ENCODE results near the gene CELA1. TPM values are rescaled to one million over a fixed set of nuclear protein-coding genes. Genes with fewer than 3 reads are reported as not detected.
"Not testable (repeated sequence)": the region's sequence is repeated elsewhere in the genome, so short reads cannot be mapped to it uniquely, and the experiment has no call there.

CELA1 gene
- total RNA-seq, 1 donor from 2014 or later: not detected

- peak; percentile 79 for DNase-seq
These were observed 5.0 kb downstream of the CELA1 start for GRCh38 chr12:51341251-51342007.

- no peak for DNase-seq
These were observed 6.7 kb downstream of the CELA1 start for GRCh38 chr12:51339750-51340149.

- not testable (repeated sequence) for DNase-seq
These were observed 9.1 kb downstream of the CELA1 start for GRCh38 chr12:51337336-51337735.

- DNase-seq: no peak
These were observed 10.5 kb downstream of the CELA1 start for GRCh38 chr12:51335931-51336330.

GRCh38 chr12:51334764-51335163 is 11.7 kb downstream of the CELA1 start:
- DNase-seq: no peak

- no peak for DNase-seq
These were observed 12.9 kb downstream of the CELA1 start for GRCh38 chr12:51333536-51333935.

- no peak for DNase-seq
These were observed 16.3 kb downstream of the CELA1 start for GRCh38 chr12:51330186-51330585.

GRCh38 chr12:51329742-51330141 is 16.7 kb downstream of the CELA1 start:
- DNase-seq: no peak

GRCh38 chr12:51328587-51328986 is 17.9 kb downstream of the CELA1 start:
- DNase-seq: no peak

GRCh38 chr12:51326698-51327439 is 19.6 kb downstream of the CELA1 start:
- no peak for DNase-seq

GRCh38 chr12:51324953-51325352 is 21.5 kb downstream of the CELA1 start:
- DNase-seq: no peak

GRCh38 chr12:51323966-51324895 is 22.2 kb downstream of the CELA1 start, which contains the start of gene BIN2:
Gene BIN2, minus strand, starts transcription at chr12:51324174. Its CDS starts 72 bp downstream, at chr12:51324102.
- DNase-seq: no peak

GRCh38 chr12:51323317-51323960 is 23.0 kb downstream of the CELA1 start:
- no peak for DNase-seq

- no peak for DNase-seq
These were observed 24.0 kb downstream of the CELA1 start for GRCh38 chr12:51322452-51322851.

GRCh38 chr12:51321882-51322281 is 24.6 kb downstream of the CELA1 start:
- no peak for DNase-seq

GRCh38 chr12:51320695-51321320 is 25.7 kb downstream of the CELA1 start:
- no peak for DNase-seq

- no peak for DNase-seq
These were observed 26.2 kb downstream of the CELA1 start for GRCh38 chr12:51320311-51320694.

GRCh38 chr12:51318846-51319599 is 27.5 kb downstream of the CELA1 start:
- DNase-seq: no peak

GRCh38 chr12:51318057-51318806 is 28.2 kb downstream of the CELA1 start:
- not testable (repeated sequence) for DNase-seq

- no peak for DNase-seq
These were observed 35.1 kb downstream of the CELA1 start for GRCh38 chr12:51311389-51311788.

All from dermis blood vessel endothelial cell (primary cell).